Astrocyte (in vitro differentiated cells and primary cell): ENCODE measurements around the gene EIF3L.

Experiments used
- CTCF ChIP-seq: IDR thresholded peaks from 2 replicates; pipeline ENCODE4 v1.5.1; 2011; ENCODE audit warnings: low read depth, mild to moderate bottlenecking, inconsistent platforms, low read length, moderate library complexity; ENCODE audit not compliant: insufficient read depth
- EZH2 ChIP-seq: IDR thresholded peaks from 2 replicates; pipeline ENCODE4 v1.6.1; 2012; ENCODE audit warnings: mild to moderate bottlenecking, low read length, inconsistent platforms; ENCODE audit not compliant: insufficient read depth

GRCh38 chr22:37906364-37907008 is 57.3 kb downstream of the EIF3L start:
- TF ChIP-seq CTCF (no peak), EZH2 (no peak)
